Stimulated activated CD4-positive, alpha-beta T cell treated with anti-CD3 and anti-CD28 coated beads, Interleukin-1b, Interleukin-23, amount 100 ng/mL, for 24 hours (primary cell): ENCODE data around the gene TRIM71.
"Not testable (repeated sequence)": the region's sequence is repeated elsewhere in the genome, so short reads cannot be mapped to it uniquely, and the experiment has no call there.

Experiments
- DNase-seq, 4 experiments: peaks; one replicate each; pipeline ENCODE4 v3.0.0-alpha.2; 2020; ENCODE audit warnings: low read depth in 4 of 4, low spot score in 1 of 4

TRIM71 gene

GRCh38 chr3:32817558-32818228 lies at the start of gene TRIM71:
TRIM71 (plus strand) TSS chr3:32817997; CDS start chr3:32818081, 84 bp downstream.
- DNase-seq, result no peak

DNA sequence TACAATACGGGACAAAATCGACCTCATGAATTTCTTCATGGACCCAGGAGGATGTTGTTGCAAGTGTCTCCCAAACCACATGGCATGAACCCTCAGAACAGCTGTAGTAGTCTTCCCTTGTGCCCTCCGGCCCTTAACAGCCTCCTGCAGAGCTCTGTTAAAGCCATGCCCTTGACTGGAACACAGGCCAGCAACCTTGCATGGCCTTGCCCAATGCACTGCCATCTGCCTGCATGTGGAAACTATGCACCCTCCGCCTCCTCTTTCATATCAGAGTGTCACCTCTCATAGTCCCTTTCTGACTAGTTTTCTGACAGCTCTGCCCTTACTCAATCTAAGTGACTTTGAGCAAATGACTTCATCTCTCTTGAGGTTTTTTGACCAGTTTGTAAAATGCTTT lies 39.4 kb upstream of the TRIM71 start:
- DNase-seq, result no peak

DNA sequence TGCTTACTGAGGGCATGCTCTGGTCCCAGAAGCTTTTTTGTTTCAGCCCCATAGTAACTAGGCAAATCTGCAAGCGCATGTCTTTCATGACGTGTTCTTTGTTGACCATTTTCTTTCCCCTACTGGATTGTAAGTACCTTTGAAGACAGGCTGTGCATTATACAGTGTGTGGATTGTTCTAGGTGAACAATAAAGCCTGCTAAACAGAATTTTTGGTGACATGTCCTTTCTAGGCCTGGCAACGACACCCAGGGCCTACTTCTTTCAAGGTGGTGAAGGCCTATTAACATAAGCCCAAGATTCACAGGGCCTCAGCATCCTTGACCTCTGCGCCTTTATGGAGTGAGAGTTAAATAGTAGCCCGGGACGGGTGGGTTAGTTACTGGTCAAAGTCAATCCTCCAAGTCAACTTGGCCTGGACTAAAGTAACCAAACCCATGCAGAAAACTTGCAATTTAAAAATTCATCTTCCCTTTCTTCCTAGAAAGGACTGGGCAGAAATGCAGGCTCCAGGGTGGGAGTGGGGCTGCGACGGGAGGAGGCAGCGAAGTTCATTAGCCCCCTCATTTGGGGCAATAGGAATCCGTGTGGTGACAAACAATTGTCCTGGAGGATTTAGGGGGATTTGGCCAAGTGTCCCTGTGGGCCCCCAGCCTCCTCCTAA lies 37.6 kb upstream of the TRIM71 start:
- no peak for DNase-seq

- peak in 1 of 4 experiments; percentile 4 for DNase-seq
Measured at GRCh38 chr3:32780735-32781210, 37.0 kb upstream of the TRIM71 start.

GRCh38 chr3:32781211-32781968 lies 36.4 kb upstream of the TRIM71 start:
- DNase-seq, result peak; percentile 29 to 57 (median 56)

DNA sequence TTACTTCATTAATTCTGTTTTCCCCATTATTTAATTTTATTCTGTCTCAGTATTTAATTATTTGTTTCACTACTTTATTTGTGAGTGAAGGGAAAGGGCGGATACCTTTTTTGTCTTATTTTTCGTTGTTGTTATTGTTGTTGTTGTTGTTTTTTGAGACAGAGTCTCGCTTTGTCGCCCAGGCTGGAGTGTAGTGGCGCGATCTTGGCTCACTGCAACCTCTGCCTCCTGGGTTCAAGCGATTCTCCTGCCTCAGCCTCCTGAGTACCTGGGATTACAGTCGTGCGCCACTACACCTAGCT lies 35.9 kb upstream of the TRIM71 start:
- DNase-seq, result not testable (repeated sequence)

DNA sequence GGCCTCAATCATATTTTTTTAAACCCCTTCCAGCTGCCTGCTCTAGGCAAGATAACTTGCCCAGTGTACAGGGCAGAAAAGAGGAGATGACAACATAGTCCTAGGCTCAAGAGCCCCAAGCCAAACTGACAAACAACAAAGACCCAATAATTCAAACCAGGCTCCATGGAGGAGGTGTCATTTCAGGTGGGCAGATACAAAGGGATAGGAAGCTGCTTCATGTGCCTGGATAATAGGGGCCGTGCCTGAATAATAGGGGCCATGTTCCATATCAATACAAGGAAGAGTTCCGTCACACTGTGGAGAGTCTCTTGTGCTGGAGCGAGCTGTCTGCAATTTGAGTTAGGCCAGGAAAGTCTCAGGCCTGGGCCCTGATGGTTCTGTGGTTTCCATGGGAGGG lies 35.4 kb upstream of the TRIM71 start:
- no peak for DNase-seq

GRCh38 chr3:32791833-32792232 lies 26.0 kb upstream of the TRIM71 start:
- DNase-seq, result no peak

DNA sequence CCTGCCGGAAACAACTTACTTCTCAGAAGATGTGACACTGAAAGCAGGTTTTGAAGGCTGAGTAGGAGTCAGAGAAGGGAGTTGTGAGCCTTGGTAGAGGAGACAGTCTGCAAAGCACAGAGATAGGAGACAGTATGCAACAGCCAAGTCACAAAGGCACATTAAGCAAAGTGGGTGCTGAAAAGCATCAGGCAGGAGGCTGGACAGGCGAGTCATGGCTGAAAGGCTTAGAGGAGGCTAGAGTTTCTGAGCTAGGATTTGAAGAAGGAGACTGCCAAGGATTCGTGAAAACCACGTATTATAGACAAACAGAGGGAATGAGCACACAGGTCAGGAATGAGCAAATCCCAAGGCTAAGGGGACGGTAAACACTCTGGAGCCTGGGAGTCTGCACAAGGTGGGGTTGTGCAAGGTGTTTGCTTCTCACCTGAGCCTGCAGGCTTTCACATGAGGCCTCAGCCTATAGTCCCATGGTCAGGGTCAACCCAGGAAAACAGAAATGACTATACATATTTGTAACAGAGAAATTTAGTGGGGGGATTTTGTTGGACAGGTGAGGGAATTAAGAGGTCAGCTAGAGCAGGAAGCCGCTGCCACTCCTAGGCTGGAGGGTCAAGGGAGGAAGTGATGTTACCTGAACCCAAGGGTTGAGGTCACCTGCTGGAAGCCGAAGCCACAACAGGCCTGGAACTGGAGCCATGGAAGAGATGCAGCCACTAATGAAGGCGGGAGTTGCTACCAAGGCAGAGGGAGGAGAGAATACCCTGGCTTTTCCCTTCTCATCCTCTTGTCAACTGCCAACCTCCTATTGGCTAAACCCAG lies 23.1 kb upstream of the TRIM71 start:
- DNase-seq, result no peak

DNA sequence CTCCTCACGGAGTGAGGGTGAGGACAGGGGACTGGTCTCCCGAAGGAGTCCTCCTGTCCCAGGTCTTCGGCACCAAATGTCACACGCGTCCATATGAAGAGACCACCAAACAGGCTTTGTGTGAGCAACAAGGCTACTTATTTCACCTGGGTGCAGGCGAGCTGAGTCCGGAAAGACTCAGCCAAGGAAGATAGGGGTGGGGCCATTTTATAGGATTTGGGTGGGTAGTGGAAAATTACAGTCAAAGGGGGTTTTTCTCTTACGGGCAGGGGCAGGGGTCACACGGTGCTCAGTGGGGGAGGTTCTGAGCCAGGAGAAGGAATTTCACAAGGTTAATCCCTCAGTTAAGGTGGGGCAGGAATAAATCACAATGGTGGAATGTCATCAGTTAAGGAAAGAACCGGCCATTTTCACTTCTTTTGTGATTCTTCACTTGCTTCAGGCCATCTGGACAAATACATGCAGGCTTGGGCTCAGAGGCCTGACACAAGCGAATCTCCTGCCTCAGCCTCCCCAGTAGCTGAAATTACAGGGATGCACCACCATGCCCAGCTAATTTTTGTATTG lies 21.3 kb upstream of the TRIM71 start:
- DNase-seq, result not testable (repeated sequence)

DNA sequence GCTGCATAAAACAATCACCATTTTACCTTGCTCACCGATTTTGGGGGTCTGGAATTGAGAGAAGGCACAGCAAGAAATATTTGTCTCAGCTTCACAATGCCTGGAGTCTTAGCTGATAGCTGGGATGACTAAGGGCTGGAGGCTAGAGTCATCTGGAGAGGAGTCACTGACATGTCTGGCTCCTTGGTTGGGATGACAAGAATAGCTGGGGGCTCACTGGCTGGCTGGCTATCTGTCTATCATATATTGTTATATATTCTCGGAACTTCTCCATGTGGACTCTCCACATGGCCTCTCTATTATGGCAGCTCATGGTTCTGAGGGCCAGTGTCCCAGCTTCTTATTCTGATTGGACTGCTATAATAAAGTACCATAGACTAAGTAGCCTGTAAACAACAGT lies 20.0 kb upstream of the TRIM71 start:
- no peak for DNase-seq

DNA sequence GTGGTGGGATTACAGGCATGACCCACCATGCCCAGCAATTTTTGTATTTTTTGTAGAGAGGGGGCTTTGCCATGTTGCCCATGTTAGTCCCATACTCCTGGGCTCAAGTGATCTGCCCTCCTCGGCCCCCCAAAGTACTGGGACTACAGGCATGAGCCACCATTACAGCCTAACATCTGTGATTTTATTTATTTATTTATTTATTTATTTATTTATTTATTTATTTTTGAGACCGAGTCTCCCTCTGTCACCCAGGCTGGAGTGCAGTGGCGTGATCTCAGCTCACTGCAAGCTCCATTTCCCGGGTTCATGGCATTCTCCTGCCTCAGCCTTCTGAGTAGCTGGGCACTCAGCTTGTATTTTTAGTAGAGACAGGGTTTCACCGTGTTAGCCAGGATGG lies 16.4 kb upstream of the TRIM71 start:
- DNase-seq, result not testable (repeated sequence)

DNA sequence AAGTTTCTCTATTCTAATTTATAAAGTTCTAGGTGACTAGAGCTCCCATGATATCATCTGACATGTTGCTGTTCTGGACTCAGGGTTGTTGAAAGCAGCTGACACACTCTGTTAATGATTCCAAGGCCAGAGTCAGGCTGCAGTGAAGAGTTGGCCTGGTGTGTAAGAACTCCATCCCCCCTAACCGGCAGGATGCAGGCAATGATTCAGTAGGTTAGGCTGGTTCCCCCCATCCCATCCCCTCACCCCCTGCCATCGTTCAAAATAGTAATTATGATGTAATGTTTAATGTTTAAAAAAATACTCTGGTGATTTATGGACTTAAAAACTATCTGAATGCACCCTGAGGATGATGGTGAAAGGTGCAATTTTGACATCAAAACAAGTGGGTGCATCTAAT lies 4.6 kb upstream of the TRIM71 start:
- DNase-seq, result no peak

DNA sequence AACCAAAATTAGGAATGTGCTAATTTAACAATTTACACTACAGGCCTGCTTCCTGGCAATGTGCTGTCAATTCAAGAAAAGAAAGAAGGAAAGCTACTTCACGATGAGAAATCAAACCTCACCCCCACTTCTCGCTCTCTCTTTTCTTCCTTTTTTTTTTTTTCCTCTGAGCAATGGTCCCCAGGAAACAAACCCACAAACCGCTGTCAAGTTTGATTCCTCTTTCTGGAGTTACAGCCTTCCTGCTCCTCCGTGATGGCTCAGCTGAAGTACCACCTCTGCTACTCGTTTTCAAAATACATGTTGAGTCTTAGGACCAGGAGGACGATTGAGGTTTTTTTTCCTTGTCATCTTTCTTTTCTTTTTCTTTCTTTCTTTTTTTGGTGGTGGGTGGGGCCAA lies 3.4 kb upstream of the TRIM71 start:
- no peak for DNase-seq

GRCh38 chr3:32815841-32816438 lies 1.9 kb upstream of the TRIM71 start:
- no peak for DNase-seq

DNA sequence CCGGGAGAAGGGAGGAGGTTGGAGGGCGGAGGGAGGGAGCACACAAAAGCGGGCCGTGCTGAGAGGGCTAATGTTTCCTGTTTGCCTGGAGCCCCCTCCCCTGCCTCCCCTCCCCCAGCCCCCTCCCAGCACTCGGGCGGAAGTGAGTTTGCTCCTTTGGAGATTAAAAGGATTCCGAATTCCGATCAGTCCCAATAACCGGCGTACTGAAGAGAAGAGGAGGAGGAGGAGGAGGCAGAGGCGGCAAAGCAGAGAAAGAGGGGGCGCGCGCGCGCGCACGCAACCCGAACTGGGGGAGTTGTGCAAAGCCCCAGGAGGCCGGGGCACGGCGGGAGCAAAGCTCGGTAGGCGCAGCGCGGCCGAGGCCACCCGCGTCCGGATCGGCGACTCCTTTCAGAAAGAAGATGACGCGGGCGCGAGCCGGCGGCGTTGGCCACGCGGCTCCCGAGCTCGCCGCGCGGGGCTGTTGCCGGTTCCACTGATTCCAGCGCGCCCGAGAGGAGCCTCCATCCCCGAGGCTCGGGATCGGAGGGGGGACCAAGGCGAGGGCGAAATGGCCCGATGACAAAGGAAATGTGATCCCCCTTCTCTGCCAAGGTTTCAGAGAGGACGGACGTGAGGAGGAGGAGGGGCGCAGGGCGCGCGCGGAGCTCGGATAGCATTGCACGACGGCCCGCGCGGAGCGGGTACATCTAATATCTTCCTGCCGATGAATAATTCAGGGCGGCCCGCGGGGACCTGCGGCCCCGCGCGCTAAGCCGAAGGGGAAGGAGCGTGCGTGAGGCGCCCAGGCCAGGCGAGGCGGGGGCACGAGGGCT lies 1.1 kb upstream of the TRIM71 start:
- DNase-seq, result peak in 1 of 4 experiments; percentile 17

DNA sequence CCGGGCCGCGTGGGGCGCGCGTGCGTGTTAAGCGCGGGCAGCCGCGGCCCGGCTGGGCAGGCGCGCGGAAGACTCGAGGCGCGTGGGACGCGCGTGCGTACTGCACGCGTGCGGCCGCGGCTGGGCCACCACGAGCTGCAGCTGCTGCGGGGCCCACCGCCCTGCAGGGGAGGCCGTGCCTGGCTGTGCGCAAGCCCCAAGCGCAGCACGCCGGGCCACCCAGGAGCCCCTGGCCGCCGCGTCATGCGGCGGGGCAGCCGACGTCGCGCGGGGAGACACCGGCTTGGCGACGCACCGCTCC lies 590 bp upstream of the TRIM71 start:
- DNase-seq, result peak in 1 of 4 experiments; percentile 4

- no peak for DNase-seq
Measured at GRCh38 chr3:32818229-32818969, 602 bp downstream of the TRIM71 start.

DNA sequence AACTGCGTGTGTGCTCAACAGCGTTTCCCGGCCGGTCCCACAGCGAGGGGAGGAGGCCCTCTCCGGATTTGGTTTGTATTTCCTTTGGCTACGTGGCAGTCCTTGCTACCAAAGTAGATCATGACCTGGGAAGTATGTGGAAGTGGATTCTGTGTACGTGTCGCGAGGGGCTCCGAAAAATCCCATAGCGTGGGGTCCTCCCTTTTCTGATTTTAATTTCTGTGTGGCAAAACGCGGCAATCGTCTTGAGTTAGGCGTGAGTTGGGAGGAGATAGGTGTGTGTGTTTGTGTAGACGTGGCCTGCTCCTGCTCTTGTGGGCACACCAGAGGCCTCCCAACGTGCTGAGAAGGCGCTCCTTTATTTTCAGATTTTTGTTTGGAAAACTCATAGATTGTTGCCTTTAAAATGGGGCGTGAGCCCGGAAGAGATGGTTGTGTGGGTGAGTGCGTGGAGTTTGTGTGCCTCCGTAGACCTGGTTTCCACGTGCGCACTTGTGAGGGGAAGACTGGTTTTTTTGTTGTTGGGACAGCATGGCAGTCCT lies 1.2 kb downstream of the TRIM71 start:
- no peak for DNase-seq
